Measurements from ENCODE around the gene ZC3H7B.

Gene ZC3H7B

DNA sequence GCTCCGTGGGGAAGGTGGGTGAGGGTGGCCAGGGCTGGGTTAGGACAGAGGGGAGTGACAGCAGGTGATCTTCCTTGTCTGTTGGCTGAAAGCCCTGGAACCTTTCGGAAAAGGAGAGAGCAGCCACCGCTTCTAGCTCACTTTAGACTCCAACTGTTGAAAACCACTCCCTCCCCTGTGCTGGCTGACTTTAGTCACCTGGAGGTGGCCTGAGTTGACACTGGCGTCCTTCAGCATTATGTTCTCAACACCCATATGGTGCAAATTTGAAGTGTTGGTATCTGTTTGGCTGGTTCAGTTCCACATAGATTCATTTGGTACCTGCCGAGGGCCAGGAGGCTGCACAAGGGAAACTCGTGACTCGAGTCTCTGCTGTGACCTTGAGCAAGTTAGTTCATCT, 28.8 kb downstream of the ZC3H7B start:
- DNase-seq: no peak

DNA sequence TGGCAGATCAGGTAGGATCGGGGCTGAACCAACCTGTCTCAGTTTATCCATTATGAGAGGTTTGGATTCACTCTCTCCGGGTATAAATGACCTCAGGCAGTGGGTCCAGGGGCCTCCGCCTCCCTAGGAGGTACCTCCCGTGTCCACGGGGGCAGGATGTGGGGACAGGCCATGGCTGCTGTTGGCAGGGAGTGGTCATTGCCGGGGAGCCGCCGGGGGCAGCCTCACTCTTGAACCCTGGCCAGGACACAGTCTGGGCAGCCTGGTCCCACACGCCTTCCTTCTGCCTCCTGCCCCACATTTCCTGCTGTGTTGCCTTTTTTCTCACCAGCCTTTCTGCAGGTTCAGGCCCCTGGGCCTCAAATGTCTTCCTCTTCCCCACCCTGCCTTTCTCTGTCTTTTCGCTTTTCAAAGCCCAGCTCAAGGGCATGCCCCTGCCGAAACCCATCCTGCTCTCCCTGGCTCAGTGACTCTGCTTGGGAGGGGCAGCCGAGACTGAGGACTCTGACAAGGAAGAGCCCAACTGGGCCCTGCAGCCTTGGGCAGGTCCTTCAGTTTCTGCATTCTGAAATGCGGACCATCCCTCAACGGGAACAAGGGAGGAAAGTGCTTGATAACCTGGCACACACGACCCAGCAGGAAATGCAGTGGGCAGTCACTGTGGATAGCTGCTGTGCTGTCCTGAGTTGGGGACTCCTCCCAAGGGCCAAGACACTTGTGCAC, 31.1 kb downstream of the ZC3H7B start:
- DNase-seq: no peak

DNA sequence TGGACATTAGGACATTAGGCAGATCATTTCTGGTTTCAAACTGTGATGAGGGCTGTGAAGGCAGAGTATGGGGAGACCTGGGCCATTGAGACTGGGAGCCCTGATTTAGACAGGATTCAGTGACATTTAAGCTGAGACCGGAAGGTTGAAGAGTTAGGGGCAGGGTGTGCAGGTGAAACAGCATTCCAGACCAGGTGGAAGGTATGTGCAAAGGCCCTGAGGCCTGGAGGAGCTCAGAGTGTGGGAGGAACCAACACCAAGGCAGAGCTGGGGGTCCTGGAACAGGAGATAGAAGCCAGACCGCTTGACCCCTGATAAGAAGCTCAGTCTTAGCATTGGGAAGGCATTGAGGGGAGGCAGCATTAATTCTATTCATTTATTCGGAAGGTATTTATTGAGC, 32.5 kb downstream of the ZC3H7B start:
- DNase-seq: no peak

GRCh38 chr22:41334215-41334614, 32.9 kb downstream of the ZC3H7B start:
- DNase-seq: no peak

DNA sequence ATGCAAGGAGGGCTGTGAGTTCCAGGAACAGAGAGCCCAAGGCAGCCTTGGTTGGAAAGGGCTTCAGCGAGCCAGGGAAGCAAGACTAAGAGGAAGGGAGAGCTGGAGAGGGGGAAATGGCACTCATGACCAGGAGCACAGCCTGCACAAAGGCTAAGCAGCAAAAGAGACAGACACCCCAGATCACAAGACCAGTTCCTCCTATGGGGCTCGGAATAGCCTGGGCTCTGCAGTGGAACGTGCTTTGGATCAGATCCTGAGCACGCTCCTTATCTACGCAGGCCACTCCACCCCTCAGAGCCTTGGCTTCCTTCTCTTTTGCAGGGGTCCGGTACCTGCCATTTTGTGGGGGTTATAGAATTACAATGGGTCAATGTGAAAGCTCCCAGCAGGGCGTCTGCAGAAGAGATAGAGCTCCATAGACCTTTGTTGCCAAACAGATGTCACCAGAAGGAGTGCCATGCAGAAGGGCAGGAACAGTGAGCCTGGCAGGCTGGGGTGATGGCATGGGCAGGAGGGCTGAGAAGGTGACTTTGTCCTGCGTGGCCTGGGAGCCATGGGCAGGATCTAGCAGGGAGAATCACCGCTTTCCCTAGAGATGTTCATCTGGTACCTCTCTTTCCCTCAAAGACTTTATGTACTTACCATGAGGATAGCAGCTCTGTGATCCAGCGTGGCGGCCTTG, 33.8 kb downstream of the ZC3H7B start:
- no peak for DNase-seq

GRCh38 chr22:41338614-41339212, 37.4 kb downstream of the ZC3H7B start:
- DNase-seq: no peak

DNA sequence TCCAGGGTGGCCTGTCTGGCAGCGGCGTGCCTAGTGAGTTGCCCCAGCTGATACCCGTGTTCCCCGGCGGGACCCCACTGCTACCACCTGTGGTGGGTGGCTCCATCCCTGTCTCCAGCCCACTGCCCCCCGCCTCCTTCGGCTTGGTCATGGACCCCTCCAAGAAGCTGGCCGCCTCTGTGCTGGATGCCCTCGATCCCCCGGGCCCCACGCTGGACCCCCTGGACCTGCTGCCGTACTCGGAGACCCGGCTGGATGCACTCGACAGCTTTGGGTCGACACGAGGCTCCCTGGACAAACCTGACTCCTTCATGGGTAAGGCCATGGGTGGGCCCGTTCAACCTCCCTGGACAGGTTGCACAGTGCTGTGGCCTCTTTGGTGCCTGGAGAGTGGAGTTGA, 38.5 kb downstream of the ZC3H7B start:
- DNase-seq: no peak

- DNase-seq: no peak
Observed at GRCh38 chr22:41340357-41340756, 39.0 kb downstream of the ZC3H7B start.

DNA sequence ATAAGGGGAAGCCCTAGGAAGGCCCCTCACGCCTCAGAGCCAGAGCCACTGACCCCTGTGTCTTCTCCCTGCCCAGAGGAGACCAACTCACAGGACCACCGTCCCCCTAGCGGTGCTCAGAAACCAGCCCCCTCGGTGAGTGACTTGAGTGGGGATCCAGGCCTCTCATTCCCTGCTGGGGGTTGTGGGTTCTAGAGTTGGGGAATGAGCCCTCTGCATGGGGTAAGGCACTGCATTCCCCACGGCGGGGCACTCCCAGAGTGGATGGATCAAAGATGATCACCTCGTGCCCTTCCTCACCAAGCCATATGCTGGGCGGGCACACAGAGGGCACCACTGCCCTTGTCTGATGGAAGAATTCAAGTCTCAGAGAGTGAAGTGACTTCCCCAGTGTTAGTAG, 39.7 kb downstream of the ZC3H7B start:
- DNase-seq: no peak

GRCh38 chr22:41341990-41342389, 40.7 kb downstream of the ZC3H7B start:
- DNase-seq: no peak

- no peak for DNase-seq
Observed at GRCh38 chr22:41343300-41343699, 42.0 kb downstream of the ZC3H7B start.

GRCh38 chr22:41343717-41344116, 42.4 kb downstream of the ZC3H7B start:
- DNase-seq: no peak

GRCh38 chr22:41344189-41344788, 43.0 kb downstream of the ZC3H7B start:
- DNase-seq: no peak

GRCh38 chr22:41345807-41346335, 44.5 kb downstream of the ZC3H7B start:
- no peak for DNase-seq

DNA sequence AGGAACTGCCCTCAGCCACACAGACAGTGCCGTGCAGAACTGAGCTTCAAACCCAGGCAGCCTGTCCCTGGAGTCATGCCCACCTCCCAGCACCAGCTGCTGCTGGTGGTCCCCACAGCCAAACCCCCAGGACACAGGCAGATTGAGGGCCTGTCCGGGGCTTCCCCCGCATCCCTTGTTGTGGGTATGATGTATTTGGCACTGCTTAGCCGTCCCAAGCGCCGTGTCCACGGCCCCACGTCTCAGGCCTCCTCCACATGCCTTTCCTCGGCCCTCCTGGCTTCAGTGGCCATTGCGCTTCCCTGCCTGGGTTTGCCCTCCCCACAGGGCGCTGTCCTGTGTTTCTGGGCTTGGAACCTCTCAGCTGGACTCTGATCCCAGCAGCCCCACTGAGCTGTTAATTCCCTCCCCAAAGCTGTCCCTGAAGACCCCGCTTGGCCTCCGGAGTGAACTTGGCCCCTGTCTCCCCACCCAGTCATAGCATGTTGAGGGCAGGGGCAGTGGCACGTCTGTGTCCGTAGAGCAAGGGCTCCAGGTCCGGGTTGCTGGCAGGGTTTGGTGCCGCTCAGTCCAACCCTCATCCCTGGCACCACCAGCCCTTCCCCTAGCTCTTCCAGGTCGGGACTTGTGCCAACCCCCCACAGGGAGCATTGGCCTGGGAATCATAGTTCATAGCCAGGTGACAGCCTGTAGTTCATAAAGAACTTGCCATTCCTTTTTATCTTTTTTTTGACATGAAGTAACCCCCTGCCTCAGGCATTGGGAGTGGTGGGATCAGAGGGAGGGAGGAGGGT, 45.9 kb downstream of the ZC3H7B start:
- DNase-seq: no peak

DNA sequence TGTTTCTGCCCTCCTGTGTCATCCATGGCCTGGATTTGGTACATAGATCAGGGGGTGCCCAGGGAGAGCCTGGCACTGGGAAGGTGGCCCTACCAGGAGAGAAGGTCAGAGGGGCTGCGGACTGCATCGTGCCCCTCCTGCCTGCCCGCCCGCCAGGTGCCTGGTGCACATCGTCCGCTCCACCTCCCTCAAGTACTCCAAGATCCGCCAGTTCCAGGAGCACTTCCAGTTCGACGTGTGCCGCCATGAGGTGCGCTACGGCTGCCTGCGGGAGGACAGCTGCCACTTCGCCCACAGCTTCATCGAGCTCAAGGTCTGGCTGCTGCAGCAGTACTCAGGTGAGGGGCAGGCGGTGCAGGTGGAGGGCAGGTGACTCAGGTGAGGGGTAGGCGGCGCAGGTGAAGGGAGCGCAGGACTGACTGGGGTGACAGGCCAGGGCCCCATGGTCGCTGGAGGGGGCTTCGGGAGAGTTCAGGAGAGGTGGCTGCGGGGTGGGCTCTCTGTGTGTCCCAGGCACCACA, 47.7 kb downstream of the ZC3H7B start:
- DNase-seq: no peak

GRCh38 chr22:41350087-41350486, 48.8 kb downstream of the ZC3H7B start:
- DNase-seq: no peak

DNA sequence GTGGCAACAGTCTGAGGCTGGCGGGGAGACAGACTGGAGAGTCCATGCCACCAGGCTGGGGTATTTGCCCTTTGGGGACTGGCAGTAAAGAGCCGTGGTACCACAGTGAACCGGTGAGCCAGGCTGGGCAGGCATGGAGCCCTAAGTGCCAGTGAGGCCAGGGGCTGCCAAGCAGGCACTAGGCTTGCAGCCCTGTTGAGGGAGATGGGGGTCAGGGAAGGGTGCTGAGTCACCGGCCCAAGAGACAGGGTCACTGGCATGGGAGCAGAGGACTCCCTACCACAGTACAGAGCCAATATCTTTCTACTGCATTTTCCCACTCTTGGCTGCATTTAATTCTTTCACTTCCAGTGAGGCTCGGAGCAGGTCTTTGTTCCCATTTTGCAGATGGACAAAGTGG, 49.7 kb downstream of the ZC3H7B start:
- no peak for DNase-seq

GRCh38 chr22:41352058-41352457, 50.7 kb downstream of the ZC3H7B start:
- no peak for DNase-seq

DNA sequence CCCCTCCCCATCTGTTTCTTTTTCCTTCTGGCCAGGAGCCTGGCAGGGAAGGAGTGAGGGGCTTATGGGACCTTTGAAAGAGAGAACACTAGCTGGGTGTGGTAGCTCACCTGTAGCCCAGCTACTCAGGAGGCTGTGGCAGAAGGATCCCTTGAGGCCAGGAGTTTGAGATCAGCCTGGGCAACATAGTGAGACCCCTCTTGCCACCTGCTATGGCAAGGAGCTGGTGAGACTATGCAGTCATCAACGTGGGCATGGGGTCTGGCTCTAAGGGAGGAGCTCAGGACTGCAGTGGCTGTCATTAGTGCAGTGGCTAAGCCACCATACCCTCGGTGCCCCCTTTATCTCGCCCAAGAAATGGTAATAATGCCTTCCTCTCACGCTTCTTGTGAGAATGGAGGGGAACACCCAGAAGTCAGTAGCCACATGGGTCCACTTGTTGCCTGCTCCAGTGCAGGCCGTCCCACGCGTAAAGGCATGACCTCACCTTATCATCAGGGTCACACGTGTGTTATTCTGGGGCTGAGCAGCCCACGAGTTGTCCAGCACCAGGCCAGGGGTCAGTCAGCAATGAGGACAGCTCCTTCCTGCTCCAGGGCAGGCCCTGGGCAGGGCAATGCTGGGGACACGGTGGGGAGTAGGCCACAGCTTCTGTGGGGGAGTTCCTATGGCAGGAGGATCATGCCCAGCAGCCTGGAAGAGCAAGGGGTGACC, 52.7 kb downstream of the ZC3H7B start:
- no peak for DNase-seq

DNA sequence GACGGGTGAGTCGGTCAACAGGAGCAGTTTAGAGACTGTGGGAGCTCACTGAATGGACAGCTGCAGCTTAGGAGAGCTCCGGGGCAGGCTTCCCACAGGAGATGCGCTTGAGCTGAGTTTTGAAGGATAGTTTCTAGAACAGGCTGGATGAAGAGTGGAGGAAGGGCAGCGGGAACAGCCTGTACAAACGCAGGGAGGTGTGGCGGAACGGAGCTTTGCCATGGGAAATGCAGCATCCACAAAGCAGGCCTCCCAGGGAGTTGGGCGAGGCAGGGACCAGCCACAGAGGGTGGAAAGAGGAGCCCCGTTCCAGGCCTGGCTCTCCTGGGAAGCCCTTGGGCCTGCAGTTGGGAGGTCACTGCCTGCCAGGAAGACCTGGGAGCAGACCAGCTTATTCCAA, 53.7 kb downstream of the ZC3H7B start:
- DNase-seq: no peak

GRCh38 chr22:41355895-41356294, 54.6 kb downstream of the ZC3H7B start:
- no peak for DNase-seq

Data from stimulated activated CD4-positive, alpha-beta T cell treated with anti-CD3 and anti-CD28 coated beads, Interleukin-12 subunit alpha, Interleukin-12 subunit beta, amount 100 ng/mL, for 4 hours (primary cell).